ENCODE results near the gene ENPP6. TPM values are rescaled to one million over a fixed set of nuclear protein-coding genes. Genes with fewer than 3 reads are reported as not detected.

ENPP6 gene
- polyA plus RNA-seq, 1 of the 3 experiments (the other 2 are of a cell fraction) = not detected

DNA sequence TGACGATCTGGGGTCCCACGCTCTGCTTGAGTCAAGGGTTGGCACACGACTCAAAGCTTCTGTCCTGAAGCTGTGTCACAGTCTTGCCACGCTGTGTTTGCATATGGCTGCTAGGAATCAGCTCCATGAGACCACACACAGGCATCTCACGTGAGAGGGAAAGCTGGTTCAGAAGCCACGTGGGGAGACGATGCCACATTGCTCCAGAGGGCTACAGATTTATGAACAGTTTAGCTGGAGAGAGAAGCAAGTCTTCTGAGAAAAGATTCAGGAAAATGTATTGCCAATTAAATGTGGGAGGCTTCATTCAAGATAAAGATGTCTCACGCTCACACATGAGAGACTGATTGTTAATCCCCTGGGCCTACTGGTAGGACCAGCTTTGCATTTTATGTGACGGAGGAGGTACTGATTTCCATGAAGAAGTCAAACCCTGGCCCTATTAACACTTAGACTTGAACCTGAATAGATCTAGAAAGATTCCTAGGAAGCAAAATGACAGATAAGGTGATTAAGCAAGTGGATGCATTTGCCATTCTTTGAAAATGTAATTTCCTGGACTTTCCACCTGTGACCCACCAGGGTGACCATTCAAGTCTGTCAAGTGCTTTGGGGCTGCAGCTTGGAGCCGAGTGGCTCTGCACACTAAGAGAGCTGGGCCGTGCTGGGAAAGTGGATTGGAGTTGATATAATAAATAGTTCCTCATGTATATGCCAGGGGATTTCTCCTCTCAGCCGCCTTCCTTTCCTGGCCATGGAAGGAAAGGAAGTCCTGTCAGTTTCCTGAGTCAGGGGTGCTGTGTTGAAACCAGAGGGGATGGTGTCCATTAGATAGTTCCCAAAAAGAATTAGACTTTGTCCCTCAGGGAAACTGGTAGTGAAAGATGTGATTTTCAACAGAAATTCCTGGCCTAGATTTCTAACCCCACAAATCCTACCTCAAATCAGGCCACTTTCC is 29.0 kb downstream of the ENPP6 start:
- H4K20me1 ChIP-seq (ENCODE audit: insufficient read depth) = no peaks in the 10 kb centered on the region
- ChIA-PET POLR2A (no interaction called here), CTCF (interaction anchor here (0.9 kb wide), 1 partner anchor 9 kb away, joined by 3 read pairs; no protein-coding TSS in a partner anchor)
- H3K4me1 ChIP-seq (ENCODE audit: control insufficient read depth in 1 of 2, insufficient read depth in 2 of 2, low read depth in 1 of 2, low read length in 1 of 2) = peaks cover 0 to 4% of the 10 kb centered on the region in 2 experiments; a peak in 1 of 4 replicates
- H3K27ac ChIP-seq (ENCODE audit: low read depth in 2 of 2, low read length in 1 of 2) = no peak overlapping the region
- H3K79me2 ChIP-seq (ENCODE audit: insufficient read depth) = no peaks in the 10 kb centered on the region
- H3K36me3 ChIP-seq (replicated peaks in 1 of 2; ENCODE audit: control insufficient read depth in 1 of 2, insufficient read depth in 2 of 2, low read length in 1 of 2) = no peaks in the 10 kb centered on the region
- 40% methylated on average over 12 of the region's 12 CpGs for WGBS (ENCODE audit: low lambda C conversion rate)
- DNase-seq = no peak
- H3K4me2 ChIP-seq = no peak overlapping the region
- no peaks in the 10 kb centered on the region for H3K27me3 ChIP-seq (ENCODE audit: insufficient read depth)
- H3F3A ChIP-seq (replicated peaks; ENCODE audit: insufficient read depth) = no peaks in the 10 kb centered on the region
- no peak overlapping the region for H3K9ac ChIP-seq
- H3K9me2 ChIP-seq = no peaks in the 10 kb centered on the region
- TF ChIP-seq TAF1 (IDR thresholded peaks at IDR 0.05; ENCODE audit: borderline replicate concordance, low read depth, low read length) (no peak), NFIC (IDR thresholded peaks at IDR 0.05; ENCODE audit: borderline replicate concordance) (no peak), YY1 (IDR thresholded peaks at IDR 0.05; ENCODE audit: low read depth) (no peak), SIN3A (IDR thresholded peaks at IDR 0.05; ENCODE audit: borderline replicate concordance, low read depth, low read length) (no peak), MEF2A (IDR thresholded peaks at IDR 0.05; ENCODE audit: borderline replicate concordance, low read depth) (no peak), GABPA (IDR thresholded peaks at IDR 0.05; ENCODE audit: low read depth) (no peak), ELF1 (IDR thresholded peaks at IDR 0.05) (no peak), EZH2phosphoT487 (IDR thresholded peaks at IDR 0.05; ENCODE audit: borderline replicate concordance, low read depth) (no peak), POLR2AphosphoS5 (IDR thresholded peaks at IDR 0.05; ENCODE audit: low read depth, low read length) (no peak)
- TF ChIP-seq, protein P1, sequence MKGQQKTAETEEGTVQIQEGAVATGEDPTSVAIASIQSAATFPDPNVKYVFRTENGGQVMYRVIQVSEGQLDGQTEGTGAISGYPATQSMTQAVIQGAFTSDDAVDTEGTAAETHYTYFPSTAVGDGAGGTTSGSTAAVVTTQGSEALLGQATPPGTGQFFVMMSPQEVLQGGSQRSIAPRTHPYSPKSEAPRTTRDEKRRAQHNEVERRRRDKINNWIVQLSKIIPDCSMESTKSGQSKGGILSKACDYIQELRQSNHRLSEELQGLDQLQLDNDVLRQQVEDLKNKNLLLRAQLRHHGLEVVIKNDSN (IDR thresholded peaks at IDR 0.05; ENCODE audit: borderline replicate concordance, low read depth) = no peak
- TF ChIP-seq, protein P2, sequence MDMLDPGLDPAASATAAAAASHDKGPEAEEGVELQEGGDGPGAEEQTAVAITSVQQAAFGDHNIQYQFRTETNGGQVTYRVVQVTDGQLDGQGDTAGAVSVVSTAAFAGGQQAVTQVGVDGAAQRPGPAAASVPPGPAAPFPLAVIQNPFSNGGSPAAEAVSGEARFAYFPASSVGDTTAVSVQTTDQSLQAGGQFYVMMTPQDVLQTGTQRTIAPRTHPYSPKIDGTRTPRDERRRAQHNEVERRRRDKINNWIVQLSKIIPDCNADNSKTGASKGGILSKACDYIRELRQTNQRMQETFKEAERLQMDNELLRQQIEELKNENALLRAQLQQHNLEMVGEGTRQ (IDR thresholded peaks at IDR 0.05; ENCODE audit: borderline replicate concordance, low read depth, low read length) = no peak
- TF ChIP-seq, protein P3, sequence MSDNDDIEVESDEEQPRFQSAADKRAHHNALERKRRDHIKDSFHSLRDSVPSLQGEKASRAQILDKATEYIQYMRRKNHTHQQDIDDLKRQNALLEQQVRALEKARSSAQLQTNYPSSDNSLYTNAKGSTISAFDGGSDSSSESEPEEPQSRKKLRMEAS (IDR thresholded peaks at IDR 0.05; ENCODE audit: low read depth) = no peak
- H3K9me3 ChIP-seq = no peaks in the 10 kb centered on the region
- no peak overlapping the region for H3K4me3 ChIP-seq (ENCODE audit: low read depth in 2 of 2, low read length in 1 of 2)
- no peak overlapping the region for H2AFZ ChIP-seq (ENCODE audit: low read depth)

DNA sequence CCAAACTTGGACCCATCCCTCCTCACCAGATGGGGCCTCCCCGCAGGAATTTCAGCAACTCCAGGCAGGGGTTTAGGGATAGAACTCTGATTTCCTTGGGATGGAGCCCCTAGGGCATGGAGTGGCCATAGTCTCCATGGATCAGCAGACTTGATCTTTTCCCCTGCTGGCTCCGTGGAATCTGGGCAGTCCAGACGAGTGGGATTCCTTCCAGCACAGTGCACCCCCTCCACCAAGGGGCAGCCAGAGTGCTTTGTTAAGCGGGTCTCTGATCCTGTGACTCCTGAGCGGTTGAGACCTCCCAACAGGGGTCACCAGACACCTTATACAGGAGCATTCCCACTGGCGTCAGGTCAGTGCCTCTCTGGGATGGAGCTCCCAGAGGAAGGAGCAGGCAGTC is 40.4 kb downstream of the ENPP6 start:
- ChIA-PET CTCF (interaction anchor here (0.6 kb wide), 1 partner anchor 77 kb away, joined by 3 read pairs; no protein-coding TSS in a partner anchor), POLR2A (no interaction called here)
- no peaks in the 10 kb centered on the region for H3K9me2 ChIP-seq
- H4K20me1 ChIP-seq (ENCODE audit: insufficient read depth) = no peaks in the 10 kb centered on the region
- H3K4me3 ChIP-seq (ENCODE audit: low read depth in 2 of 2, low read length in 1 of 2) = no peak overlapping the region
- H3K9me3 ChIP-seq = no peaks in the 10 kb centered on the region
- H3K27ac ChIP-seq (ENCODE audit: low read depth in 2 of 2, low read length in 1 of 2) = no peak overlapping the region
- H3K9ac ChIP-seq = no peak overlapping the region
- no peaks in the 10 kb centered on the region for H3K27me3 ChIP-seq (ENCODE audit: insufficient read depth)
- no peaks in the 10 kb centered on the region for H3K4me1 ChIP-seq (ENCODE audit: control insufficient read depth in 1 of 2, insufficient read depth in 2 of 2, low read depth in 1 of 2, low read length in 1 of 2)
- no peaks in the 10 kb centered on the region for H3K79me2 ChIP-seq (ENCODE audit: insufficient read depth)
- TF ChIP-seq TCF12 (IDR thresholded peaks at IDR 0.05) = no peak
- no peak for TF ChIP-seq GATA2 (CRISPR knock-in tag; IDR thresholded peaks at IDR 0.05)
- TF ChIP-seq MEF2A (IDR thresholded peaks at IDR 0.05; ENCODE audit: borderline replicate concordance, low read depth) = no peak
- TF ChIP-seq FOXM1 (IDR thresholded peaks at IDR 0.05; ENCODE audit: low read depth) = no peak
- no peak for TF ChIP-seq RFX5 (IDR thresholded peaks at IDR 0.05; ENCODE audit: low read length)
- no peak for TF ChIP-seq NFIC (IDR thresholded peaks at IDR 0.05; ENCODE audit: borderline replicate concordance)
- no peak for TF ChIP-seq RAD21 (IDR thresholded peaks at IDR 0.05; ENCODE audit: low read length)
- TF ChIP-seq RCOR1 (IDR thresholded peaks at IDR 0.05; ENCODE audit: low read length) = no peak
- TF ChIP-seq MXI1 (IDR thresholded peaks at IDR 0.05; ENCODE audit: low read depth, low read length) = no peak
- TF ChIP-seq ELF1 (IDR thresholded peaks at IDR 0.05) = no peak
- no peak for TF ChIP-seq EP300 (IDR thresholded peaks at IDR 0.05; ENCODE audit: borderline replicate concordance in 1 of 2, low read depth in 1 of 2, low read length in 1 of 2)
- TF ChIP-seq SIN3A (IDR thresholded peaks at IDR 0.05; ENCODE audit: borderline replicate concordance, low read depth, low read length) = no peak
- TF ChIP-seq, protein P1 (IDR thresholded peaks at IDR 0.05; ENCODE audit: borderline replicate concordance, low read depth) = no peak
- TF ChIP-seq IRF3 (IDR thresholded peaks at IDR 0.05; ENCODE audit: low read depth, low read length) = no peak
- no peak for TF ChIP-seq EZH2phosphoT487 (IDR thresholded peaks at IDR 0.05; ENCODE audit: borderline replicate concordance, low read depth)
- DNase-seq = no peak
- no peaks in the 10 kb centered on the region for H3F3A ChIP-seq (replicated peaks; ENCODE audit: insufficient read depth)
- H3K4me2 ChIP-seq = no peak overlapping the region
- H3K36me3 ChIP-seq (replicated peaks in 1 of 2; ENCODE audit: control insufficient read depth in 1 of 2, insufficient read depth in 2 of 2, low read length in 1 of 2) = no peaks in the 10 kb centered on the region
- H2AFZ ChIP-seq (ENCODE audit: low read depth) = no peak overlapping the region
- 63% methylated on average over 4 of the region's 6 CpGs for WGBS (ENCODE audit: low lambda C conversion rate)

Measured in SK-N-SH (cell line).